Hematopoietic multipotent progenitor cell treated with erythropoietin and hydrocortisone succinate and interleukin-3 and kit ligand, for 17 days (in vitro differentiated cells): ENCODE results near the gene POFUT2.

Experiments used
- DNase-seq: peaks from one replicate; pipeline ENCODE4 v3.0.0-alpha.2; 2015; ENCODE audit warnings: low spot score

Gene POFUT2

GRCh38 chr21:45222001-45222400 lies 65.7 kb downstream of the POFUT2 start:
- DNase-seq, result no peak

DNA sequence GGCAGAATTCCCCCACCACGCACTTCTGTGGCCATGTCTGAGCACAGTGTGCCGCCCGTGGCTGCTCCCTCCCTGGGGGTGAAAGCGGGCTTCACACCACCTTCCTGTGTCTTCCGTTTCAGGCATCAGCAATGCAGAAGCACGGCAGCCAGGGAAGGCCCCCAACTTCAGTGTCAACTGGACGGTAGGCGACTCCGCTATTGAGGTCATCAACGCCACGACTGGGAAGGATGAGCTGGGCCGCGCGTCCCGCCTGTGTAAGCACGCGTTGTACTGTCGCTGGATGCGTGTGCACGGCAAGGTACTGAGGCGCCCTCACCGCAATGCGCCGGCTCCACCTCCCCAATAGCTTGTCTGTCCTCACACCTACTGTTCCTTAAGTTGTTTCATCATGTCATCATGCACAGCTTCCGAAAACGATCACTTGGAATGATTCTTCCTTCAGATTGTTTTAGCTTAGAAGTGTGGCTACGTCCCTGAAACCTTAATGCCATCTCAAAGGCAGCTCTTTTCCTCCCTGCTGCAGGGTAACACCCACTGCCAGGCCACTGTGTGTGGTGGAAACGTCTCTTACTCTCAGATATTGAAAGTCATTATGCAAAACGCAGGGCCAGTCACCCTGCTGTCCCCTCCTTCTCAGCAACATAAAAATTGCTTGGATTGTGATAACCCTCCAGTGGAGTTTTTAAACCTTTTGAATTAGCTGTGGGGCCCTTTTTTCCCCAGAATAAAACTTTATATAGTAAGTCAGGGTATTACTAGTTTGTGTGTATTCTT lies 66.8 kb downstream of the POFUT2 start:
- DNase-seq, result no peak

GRCh38 chr21:45220071-45220481 lies 67.6 kb downstream of the POFUT2 start:
- no peak for DNase-seq

DNA sequence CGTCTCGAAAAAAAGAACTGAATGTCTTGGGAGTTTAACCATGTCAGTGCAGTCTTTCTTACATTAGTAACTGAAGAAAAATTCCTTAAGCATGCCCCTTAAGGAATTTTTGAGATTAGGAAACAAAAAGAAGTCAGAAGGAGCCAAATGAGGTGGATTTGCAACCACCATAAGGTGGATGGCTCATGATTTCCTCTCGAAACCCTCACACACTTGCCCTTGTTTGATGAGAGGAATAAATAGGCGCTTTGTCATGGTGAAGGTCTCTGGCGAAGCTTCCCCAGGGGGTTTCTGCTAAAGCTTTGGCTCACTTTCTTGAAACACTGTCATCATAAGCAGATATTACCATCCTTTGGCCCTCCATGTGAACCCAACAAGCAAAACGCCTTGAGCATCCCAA lies 68.2 kb downstream of the POFUT2 start:
- DNase-seq, result no peak

DNA sequence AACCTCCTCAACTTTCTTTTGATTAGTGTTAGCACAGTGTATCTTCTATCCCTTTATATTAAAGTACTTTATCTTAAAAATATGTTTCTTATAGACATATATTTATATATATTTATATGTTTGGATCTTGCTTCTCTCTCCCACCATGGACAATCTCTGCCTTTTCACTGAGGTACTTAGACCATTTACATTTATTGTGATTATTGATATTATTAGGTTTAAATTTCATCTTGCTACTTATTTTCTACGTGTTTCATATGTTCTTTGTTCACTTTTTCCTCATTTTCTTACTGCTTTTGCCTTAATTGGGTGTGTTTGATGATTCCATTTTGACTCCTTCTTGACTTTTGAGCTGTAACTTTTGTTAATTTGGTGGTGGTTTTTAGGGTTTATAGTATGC lies 70.7 kb downstream of the POFUT2 start:
- DNase-seq, result no peak

DNA sequence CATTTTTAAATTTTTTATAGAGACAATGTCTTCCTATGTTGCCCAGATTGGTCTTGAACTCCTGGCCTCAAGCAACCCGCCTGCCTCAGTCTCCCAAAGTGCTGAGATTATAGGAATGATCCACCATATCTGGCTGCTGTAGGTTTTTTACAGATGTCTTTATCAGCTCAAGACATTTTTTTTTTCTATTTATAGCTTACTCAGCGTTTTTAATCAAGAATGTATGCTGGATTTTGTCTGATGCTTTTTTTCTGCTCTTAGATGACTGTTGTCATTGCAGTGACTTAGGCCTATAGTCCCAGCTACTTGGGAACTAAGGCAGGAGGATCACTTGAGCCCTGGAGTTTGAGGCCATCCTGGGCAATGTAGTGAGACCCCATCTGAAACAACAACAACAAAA lies 72.5 kb downstream of the POFUT2 start:
- DNase-seq, result no peak
